Ascending aorta (tissue), 2 donors: ENCODE data around the gene EIF4EBP2. TPM values are rescaled to one million over a fixed set of nuclear protein-coding genes. Genes with fewer than 3 reads are reported as not detected.

Experiments used
- DNase-seq, 2 donors: peaks; one replicate each; pipeline ENCODE4 v3.0.0-alpha.2; 2019; ENCODE audit warnings: low spot score in 2 of 2
- H3K27ac ChIP-seq, 2 donors: fragments of 200-600 bp; sonication (generic); one replicate each; pipeline ENCODE4 v1.5.1; 2016 to 2017; ENCODE audit warnings: mild to moderate bottlenecking in 1 of 2
- H3K27me3 ChIP-seq: fragments of 200-600 bp; sonication (generic); one replicate; pipeline ENCODE4 v1.5.1; 2017
- H3K36me3 ChIP-seq, 2 donors: fragments of 200-600 bp; sonication (generic); one replicate each; pipeline ENCODE4 v1.5.1; 2016
- H3K4me1 ChIP-seq, 2 donors: fragments of 200-600 bp; sonication (generic); one replicate each; pipeline ENCODE4 v1.5.1; 2016 to 2017; ENCODE audit warnings: mild to moderate bottlenecking in 1 of 2
- H3K4me3 ChIP-seq, 2 donors: fragments of 200-600 bp; sonication (generic); one replicate each; pipeline ENCODE4 v1.5.1; 2016 to 2017; ENCODE audit warnings: mild to moderate bottlenecking in 1 of 2
- H3K9me3 ChIP-seq, 2 donors: fragments of 200-600 bp; sonication (generic); one replicate each; pipeline ENCODE4 v1.5.1; 2016
- intact Hi-C: fragments of 100-400 bp; cut with DNase I; formaldehyde crosslinking; loops from one replicate; pipeline ENCODE4 v1.15.1; 2023
- total RNA-seq: library from RNA; depleted of rRNA; stranded (reverse); fragments of >200 nt; gene quantifications from one replicate; pipeline ENCODE4 v1.1.0, GENCODE V29; 2016
- TF ChIP-seq, protein P1 (sequence below), 3 experiments: fragments of 200-600 bp in 2 of 3; fragments of 450-650 bp in 1 of 3; sonication (generic) in 2 of 3; IDR thresholded peaks; one replicate each; pipeline ENCODE4 v1.5.1; 2016 to 2019; ENCODE audit warnings: antibody characterized with exemption in 3 of 3, mild to moderate bottlenecking in 1 of 3, moderate library complexity in 1 of 3

The EIF4EBP2 gene
- total RNA-seq, 1 donor from 2014 or later, result 35.4 TPM

DNA sequence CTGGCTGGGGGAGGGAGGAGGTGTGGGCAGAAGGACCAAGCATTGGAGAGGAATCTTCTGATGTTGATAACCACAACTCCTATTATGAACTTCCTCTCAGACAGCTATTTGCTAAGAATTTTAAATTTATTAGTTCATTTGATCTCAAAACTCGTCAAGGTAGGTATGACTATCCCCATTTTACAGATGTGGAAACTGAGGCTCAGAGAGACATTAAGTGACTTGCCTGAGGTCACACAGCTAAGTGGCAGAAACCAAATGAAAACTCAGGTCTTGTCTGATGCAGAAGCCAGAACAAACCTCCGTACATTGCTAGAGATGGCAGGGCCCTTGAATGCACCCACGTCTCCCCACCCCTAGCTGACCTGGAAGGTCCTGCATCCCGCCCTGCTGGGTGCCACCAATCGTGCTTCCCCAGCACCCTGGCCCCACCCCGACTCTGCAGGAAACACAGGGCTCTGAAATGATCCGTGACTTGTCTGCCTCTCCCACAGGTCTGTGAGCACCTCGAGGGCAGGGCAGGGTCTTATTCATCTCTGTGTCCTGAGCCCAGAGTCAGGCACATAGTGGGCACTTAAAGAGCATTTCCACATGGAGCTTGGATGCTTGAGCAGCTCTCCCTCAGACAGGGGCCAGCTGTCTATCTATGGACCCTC is 69.0 kb downstream of the EIF4EBP2 start:
- intact Hi-C loops, result no loop called here
- H3K9me3 ChIP-seq, result no peaks in the 10 kb centered on the region
- H3K4me3 ChIP-seq, result no peak overlapping the region
- H3K27ac ChIP-seq, result no peak overlapping the region
- no peaks in the 10 kb centered on the region for H3K27me3 ChIP-seq
- H3K4me1 ChIP-seq, result peaks cover 0 to 3% of the 10 kb centered on the region in 2 donors
- DNase-seq, result no peak
- no peaks in the 10 kb centered on the region for H3K36me3 ChIP-seq
- TF ChIP-seq, protein P1, sequence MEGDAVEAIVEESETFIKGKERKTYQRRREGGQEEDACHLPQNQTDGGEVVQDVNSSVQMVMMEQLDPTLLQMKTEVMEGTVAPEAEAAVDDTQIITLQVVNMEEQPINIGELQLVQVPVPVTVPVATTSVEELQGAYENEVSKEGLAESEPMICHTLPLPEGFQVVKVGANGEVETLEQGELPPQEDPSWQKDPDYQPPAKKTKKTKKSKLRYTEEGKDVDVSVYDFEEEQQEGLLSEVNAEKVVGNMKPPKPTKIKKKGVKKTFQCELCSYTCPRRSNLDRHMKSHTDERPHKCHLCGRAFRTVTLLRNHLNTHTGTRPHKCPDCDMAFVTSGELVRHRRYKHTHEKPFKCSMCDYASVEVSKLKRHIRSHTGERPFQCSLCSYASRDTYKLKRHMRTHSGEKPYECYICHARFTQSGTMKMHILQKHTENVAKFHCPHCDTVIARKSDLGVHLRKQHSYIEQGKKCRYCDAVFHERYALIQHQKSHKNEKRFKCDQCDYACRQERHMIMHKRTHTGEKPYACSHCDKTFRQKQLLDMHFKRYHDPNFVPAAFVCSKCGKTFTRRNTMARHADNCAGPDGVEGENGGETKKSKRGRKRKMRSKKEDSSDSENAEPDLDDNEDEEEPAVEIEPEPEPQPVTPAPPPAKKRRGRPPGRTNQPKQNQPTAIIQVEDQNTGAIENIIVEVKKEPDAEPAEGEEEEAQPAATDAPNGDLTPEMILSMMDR (IDR thresholded peaks at IDR 0.05), result no peak

DNA sequence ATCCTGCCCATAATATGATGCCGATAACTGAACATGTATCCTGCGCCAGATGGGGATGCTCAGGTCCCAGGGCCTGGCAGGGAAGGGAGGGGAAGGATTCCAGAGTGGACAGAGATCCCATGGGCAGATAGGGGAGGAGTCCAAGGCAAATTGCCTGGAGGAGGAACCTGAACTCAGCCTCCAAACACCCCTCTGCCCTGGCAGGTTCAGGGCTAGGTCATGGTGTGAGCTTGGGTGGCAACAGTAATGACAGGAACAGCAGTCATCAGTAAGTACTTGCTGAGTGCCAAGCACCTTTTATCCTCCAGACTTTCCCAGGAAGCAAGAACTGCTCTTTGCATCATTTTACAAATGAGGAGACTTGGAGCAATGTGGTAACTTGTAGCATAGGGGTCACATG is 70.8 kb downstream of the EIF4EBP2 start:
- Histone ChIP-seq H3K9me3 (no peaks in the 10 kb centered on the region), H3K27me3 (no peaks in the 10 kb centered on the region), H3K27ac (no peak overlapping the region), H3K4me3 (no peak overlapping the region), H3K36me3 (no peaks in the 10 kb centered on the region), H3K4me1 (peaks cover 3 to 13% of the 10 kb centered on the region in 2 donors)
- intact Hi-C loops, result loop anchor here (5.0 kb wide), 1 partner anchor 343 kb away; the partner anchor contains the start of gene SGPL1
- TF ChIP-seq, protein P1 (IDR thresholded peaks at IDR 0.05), result no peak
- DNase-seq, result no peak

DNA sequence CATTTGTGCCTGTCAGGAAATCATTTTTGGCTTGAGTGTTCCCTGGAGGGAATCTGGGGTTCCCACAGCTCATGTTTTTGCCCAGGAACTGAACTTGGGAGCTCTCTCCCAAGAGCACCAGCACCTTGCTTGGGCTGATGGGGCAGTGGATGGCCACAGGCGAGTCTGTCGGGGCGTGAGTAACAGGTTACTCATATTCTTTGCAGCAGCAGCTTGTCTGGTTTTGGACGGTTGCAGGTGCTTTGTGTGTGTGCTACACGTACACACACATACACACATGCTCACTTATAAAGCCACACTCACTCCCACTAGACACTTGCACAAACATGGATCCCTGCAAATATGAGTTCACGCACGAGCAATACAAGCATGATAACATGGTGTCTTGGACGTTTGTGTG is 71.7 kb downstream of the EIF4EBP2 start:
- intact Hi-C loops, result loop anchor here (5.0 kb wide), 1 partner anchor 342 kb away; the partner anchor contains the start of gene SGPL1

DNA sequence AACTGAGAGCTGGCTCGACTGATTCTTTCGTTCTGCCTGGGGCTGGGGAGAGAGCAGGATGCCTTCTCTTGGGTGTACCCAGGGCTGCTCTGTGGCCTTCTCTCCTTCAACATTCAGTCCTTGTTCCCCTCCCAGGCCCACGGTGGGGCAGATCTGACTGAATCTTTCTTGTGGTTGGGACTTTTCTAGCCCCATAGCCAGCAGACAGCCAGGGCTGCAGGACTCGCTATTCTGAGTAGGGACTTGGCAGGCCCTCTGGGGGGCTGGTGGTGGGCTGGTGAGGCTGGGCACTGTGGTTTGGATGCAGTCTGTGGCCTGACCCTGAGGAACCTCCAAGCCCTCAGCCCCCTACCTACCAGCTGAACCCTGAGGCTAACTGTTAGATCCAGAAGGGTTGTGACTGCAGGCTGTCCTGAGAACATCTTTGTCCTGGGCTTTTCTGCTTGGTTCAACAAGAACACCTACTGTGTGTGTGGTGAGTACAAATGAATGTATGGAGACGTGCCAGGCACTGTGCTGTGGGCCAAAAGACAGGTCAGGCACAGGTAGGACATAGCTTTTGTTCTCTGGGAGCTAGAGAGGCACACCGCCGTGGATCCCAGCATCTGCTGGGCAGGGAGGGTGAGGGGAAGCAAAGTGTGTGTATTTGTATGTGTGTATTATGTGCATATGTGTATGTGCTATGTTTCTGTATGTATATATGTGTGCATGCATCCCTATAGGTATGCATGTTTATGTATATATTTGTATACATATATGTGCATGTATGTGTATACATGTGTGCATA is 72.5 kb downstream of the EIF4EBP2 start:
- Histone ChIP-seq H3K9me3 (no peaks in the 10 kb centered on the region), H3K27me3 (no peaks in the 10 kb centered on the region), H3K27ac (no peak overlapping the region), H3K4me3 (no peak overlapping the region), H3K36me3 (no peaks in the 10 kb centered on the region), H3K4me1 (peaks cover 10 to 15% of the 10 kb centered on the region in 2 donors)
- DNase-seq, result no peak
- TF ChIP-seq, protein P1 (IDR thresholded peaks at IDR 0.05), result no peak
- intact Hi-C loops, result loop anchor here (5.0 kb wide), 1 partner anchor 341 kb away; the partner anchor contains the start of gene SGPL1

More for the DNA sequence above, 71.7 kb downstream of the EIF4EBP2 start:
- no peak overlapping the region for H3K27ac ChIP-seq
- TF ChIP-seq, protein P1 (IDR thresholded peaks at IDR 0.05), result no peak
- no peaks in the 10 kb centered on the region for H3K27me3 ChIP-seq
- no peaks in the 10 kb centered on the region for H3K36me3 ChIP-seq
- H3K9me3 ChIP-seq, result no peaks in the 10 kb centered on the region
- H3K4me3 ChIP-seq, result no peak overlapping the region
- H3K4me1 ChIP-seq, result peaks cover 10 to 13% of the 10 kb centered on the region in 2 donors
- no peak for DNase-seq

DNA sequence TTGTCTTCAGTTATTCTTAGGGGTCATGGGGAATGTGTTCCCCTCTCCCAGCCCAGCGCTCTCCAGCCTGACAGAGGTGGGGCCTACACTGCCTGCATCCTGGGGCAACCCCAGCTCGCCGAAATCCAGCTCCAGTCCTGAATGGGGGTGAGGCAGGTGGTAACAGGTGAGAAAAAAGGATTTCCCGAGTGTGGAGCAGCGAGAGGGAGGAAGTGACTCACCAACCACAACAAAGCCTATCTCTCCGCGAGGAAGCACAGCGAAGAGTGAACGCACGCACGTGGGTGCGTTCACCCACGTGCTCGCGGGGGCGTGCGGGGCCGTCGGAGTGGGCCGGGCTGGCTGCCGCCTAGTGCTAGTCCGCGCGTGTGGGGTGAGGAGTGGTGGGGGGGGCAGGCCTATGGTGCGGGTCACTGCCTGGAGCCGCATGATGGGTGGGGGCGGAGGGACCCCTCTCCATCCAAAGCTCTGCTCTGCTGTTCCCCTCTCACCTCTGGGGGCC is 73.8 kb downstream of the EIF4EBP2 start:
- Histone ChIP-seq H3K9me3 (no peaks in the 10 kb centered on the region), H3K4me3 (peak overlapping the region; percentile 69 to 86), H3K36me3 (no peaks in the 10 kb centered on the region), H3K27ac (no peak overlapping the region), H3K4me1 (peaks cover 19 to 26% of the 10 kb centered on the region in 2 donors), H3K27me3 (no peaks in the 10 kb centered on the region)
- intact Hi-C loops, result loop anchor here (2.0 to 5.0 kb wide), 2 partner anchors 19 to 340 kb away; partner anchors contain the start of gene SGPL1
- TF ChIP-seq, protein P1 (IDR thresholded peaks at IDR 0.05), result no peak
- DNase-seq, result no peak

Other genes with a start within 250 kb of the EIF4EBP2 start
- 43.3 TPM for gene SAR1A, start 233.6 kb upstream of the EIF4EBP2 start, total RNA-seq
- gene PPA1, start 170.7 kb upstream of the EIF4EBP2 start, total RNA-seq, result 66.4 TPM
- gene NPFFR1, start 120.1 kb upstream of the EIF4EBP2 start, total RNA-seq, result not detected
- 21.1 TPM for gene LRRC20, start 21.5 kb upstream of the EIF4EBP2 start, total RNA-seq
- not detected for gene NODAL, start 37.5 kb downstream of the EIF4EBP2 start, total RNA-seq
- 21.7 TPM for gene PALD1, start 74.6 kb downstream of the EIF4EBP2 start, total RNA-seq
- gene PRF1, start 198.6 kb downstream of the EIF4EBP2 start, total RNA-seq, result 6.2 TPM